GM12892 (cell line): ENCODE data around the gene RFX1.

Experiments used
- DNase-seq: peaks from one replicate; pipeline ENCODE4 v3.0.0; 2011; ENCODE audit not compliant: insufficient read length
- FAIRE-seq: peaks from 2 replicates; lab custom pipeline; 2011; peaks lifted over from hg19 to GRCh38; lab: Jason Lieb, UNC
- POLR2A ChIP-seq: IDR thresholded peaks from 2 replicates; pipeline ENCODE4 v1.6.1; 2011; ENCODE audit warnings: low read depth, low read length, control low read depth
- POLR2AphosphoS5 ChIP-seq: IDR thresholded peaks from 2 replicates; pipeline ENCODE4 v1.6.1; 2011; ENCODE audit warnings: low read depth, low read length, control low read depth
- TAF1 ChIP-seq: IDR thresholded peaks from 2 replicates; pipeline ENCODE4 v1.6.1; 2011; ENCODE audit warnings: low read depth, mild to moderate bottlenecking, control low read depth, low read length, borderline replicate concordance

RFX1 gene

GRCh38 chr19:13999085-13999484 lies 7.0 kb downstream of the RFX1 start:
- TF ChIP-seq TAF1 (no peak), POLR2A (no peak), POLR2AphosphoS5 (no peak)
- DNase-seq, result no peak
- no peak for FAIRE-seq

DNA sequence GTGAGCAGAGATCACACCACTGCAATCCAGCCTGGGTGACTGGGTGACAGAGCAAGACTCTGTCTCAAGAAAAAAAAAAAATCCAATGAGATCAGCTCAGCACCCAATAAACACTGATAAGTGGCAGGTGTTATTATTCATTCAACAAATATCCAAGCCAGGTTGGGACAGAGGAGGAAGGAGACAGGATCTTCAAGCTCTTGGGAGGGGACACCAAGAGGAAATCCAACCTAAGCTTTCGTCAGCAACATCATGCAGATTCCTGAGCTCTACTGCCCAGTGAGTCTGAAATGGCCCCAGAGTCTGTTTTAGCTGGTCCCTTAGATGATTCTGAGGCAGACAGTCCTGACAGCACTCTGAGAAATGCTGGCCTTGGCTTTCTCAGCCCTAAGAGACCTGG lies 7.7 kb downstream of the RFX1 start:
- no peak for TF ChIP-seq TAF1
- no peak for TF ChIP-seq POLR2AphosphoS5
- no peak for TF ChIP-seq POLR2A
- DNase-seq (no peak), FAIRE-seq (no peak)

DNA sequence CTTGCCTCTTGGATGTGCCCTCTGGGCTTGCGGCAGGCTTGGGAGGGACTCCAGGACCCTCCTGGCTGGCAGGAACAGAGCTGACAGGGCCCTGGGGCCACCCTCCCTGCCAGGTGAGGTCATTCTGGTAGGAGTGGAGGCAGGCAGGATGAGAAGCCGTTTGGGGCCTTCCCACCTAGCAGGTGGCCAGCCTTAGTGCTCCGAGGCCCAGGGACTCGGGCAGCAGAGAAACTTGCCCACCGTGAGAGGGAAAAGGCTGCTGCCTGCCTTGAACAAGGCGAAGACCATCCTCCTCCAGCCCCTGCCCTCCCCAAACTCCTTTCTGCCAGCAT lies 8.5 kb downstream of the RFX1 start:
- TF ChIP-seq TAF1 (no peak), POLR2AphosphoS5 (no peak), POLR2A (no peak)
- DNase-seq (no peak), FAIRE-seq (no peak)

DNA sequence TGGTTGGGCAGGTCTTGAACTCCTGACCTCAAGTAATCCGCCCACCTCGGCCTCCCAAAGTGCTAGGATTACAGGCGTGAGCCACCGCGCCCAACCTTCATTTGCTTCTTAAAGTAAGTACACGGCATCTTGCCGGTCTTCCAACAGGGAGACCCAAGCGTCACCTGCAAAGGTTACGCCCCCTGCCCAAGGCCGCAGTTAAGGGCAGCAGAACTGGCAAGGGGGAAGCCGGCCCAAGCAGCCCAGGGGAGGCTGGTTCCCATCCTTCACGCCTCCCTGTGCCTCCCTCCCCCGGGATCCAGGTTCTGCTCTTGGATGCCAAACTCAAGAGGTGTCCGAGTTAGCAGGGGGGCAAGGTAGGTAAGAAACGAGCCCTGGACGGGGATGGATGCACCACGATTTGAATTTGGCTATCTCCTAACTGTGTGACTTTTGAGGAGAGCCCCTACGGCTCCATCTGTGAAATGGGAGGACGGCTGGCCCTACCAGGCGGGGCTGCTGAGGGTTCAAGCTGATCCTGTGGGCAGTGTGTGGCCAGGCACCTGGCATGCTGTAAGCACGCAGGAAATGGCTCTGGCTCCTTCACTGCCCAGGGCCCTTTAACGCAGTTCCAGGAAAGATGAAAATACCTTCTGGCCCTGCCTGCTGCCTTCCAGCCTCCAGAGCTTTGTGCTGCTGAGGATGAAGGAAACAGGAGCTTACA lies 9.0 kb downstream of the RFX1 start:
- DNase-seq (no peak), FAIRE-seq (no peak)
- TF ChIP-seq POLR2AphosphoS5 (no peak), TAF1 (no peak), POLR2A (no peak)

DNA sequence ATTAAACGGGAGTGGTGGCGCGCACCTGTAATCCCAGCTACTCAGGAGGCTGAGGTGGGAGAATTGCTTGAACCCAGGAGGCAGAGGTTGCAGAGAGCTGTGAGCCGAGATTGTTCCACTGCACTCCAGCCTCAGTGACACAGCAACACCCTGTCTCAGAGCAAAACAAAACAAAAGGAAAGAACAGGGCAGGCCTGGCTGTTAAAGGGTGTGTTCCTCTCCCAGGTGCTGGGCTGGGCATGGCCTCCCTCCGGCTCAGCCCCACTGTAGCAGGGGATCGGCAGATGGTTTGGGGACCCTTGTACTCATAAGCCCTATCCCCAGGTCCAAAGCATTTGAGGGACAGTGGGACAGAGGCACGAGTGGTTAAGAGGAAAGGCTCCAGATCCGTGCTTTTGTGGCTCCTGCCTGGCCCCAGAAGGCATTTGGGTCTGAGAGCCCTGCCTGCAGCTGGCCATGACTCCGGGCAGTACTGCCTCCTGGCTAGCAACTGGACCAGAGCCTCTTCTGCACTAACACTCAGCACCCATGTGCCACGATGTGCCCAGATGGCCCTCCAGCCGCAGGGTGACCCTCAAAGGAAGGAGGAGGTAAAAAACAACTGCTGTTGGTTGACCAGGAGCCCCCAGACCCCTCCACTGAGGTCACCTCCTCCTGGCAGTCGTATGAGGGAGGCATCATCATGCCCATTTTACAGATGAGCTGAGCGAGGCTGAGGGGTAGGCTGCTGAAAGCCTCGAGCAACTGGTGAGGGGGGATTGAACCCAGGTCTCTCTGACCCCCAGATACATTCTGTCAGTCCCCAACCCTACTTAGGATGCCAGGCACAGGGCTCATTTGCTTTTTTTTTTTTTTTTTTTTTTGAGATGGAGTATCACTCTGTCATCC lies 10.0 kb downstream of the RFX1 start:
- FAIRE-seq, result no peak
- DNase-seq, result no peak
- TF ChIP-seq TAF1, result no peak
- no peak for TF ChIP-seq POLR2AphosphoS5

- no peak for FAIRE-seq
- DNase-seq, result no peak
Measured at GRCh38 chr19:13995017-13995728, 10.9 kb downstream of the RFX1 start.

DNA sequence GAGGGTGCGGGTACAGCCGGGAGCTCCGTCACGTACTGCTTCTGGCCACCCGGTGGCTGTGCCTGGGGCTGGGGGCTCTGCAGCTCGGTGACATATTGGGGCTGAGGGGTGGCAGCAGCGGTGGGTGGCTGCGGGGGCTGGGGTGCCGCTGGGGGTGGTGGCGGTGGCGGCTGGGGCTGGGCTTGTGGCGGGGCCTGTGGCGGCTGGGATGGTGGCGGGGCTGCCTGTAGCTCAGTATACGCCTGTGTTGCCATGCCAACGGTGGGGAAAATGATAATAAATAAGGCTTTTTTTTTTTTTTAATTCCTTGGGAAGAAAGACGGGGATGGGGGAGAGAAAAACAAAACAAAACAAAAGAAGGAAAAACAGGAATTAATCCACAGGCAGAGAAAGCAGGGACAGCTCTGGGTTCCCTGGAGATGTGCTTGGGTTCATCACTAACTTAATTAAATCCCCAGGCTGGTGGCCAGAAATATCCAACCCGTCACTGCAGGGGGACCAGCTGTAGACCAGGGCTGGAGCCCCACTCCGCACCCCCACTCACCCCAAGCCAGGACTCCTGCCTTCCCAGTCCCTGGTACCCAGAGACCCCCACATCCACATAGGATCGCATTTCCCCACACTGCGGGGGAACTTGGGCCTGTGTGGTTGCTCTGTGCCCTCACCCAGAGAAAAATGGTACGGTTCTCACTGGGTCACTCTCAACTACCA lies 12.4 kb downstream of the RFX1 start:
- FAIRE-seq, result no peak
- TF ChIP-seq TAF1 (no peak), POLR2AphosphoS5 (no peak), POLR2A (no peak)
- DNase-seq, result peak; percentile 17

More at GRCh38 chr19:13995017-13995728, 10.9 kb downstream of the RFX1 start:
- no peak for TF ChIP-seq POLR2A
- TF ChIP-seq TAF1, result no peak
- TF ChIP-seq POLR2AphosphoS5, result no peak

DNA sequence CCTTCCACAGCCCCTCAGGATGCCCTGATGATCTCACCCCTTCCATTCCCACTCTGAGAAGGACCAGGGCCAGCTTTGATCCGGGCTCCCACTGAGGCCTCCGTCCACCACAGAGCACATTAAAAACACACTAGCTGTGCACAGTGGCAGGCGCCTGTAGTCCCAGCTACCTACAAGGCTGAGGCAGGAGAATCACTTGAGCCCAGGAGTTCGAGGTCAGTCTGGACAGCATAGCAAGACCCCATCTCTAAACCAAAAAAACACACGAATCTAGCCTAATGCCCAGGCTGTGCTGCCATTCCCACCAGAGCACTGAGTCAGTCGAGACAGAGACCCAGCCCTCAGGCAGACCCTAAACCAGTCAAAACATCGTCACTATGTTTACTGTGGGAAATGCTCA lies 14.1 kb downstream of the RFX1 start:
- no peak for TF ChIP-seq POLR2A
- TF ChIP-seq TAF1, result no peak
- TF ChIP-seq POLR2AphosphoS5, result no peak
- FAIRE-seq (no peak), DNase-seq (peak; percentile 1)

DNA sequence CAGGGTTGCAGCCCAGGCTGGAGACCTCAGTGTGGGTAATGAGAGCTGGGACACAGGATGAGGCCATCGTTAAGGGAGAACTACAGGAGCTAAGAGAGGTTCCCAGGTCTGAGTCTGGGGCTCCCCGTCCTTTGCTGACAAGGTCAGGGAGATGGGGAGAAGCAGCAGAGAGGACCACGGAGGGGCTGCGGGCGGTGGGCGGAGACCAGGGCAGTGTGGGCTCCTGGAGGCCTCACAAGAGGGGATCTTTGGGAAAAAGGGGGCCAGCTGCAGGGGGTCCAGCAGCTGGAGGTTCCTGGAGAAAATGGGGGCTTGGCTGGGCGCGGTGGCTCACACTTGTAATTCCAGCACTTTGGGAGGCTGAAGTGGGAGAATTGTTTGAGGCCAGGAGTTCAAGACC lies 16.0 kb downstream of the RFX1 start:
- no peak for DNase-seq
- FAIRE-seq, result no peak
- no peak for TF ChIP-seq POLR2AphosphoS5
- TF ChIP-seq POLR2A, result no peak
- TF ChIP-seq TAF1, result no peak

DNA sequence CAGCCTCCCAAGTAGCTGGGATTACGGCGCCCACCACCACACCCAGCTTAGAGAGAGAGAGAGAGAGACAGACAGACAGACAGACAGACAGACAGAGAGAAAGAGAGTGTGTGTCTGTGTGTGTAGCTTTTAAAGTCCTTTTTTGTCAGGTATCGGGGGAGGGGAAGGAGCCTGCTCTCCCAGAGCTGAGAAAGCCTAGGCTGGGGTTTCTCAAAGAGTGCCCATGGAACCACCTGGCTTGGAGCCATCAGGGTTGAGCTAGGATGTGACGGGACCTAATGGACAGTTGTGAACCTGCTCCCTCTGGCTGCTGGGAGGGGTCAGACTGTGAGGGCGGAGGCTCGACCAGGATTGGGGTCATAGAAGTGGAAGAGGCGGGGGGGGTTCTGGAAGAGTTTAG lies 16.6 kb downstream of the RFX1 start:
- no peak for FAIRE-seq
- no peak for DNase-seq
- no peak for TF ChIP-seq TAF1
- TF ChIP-seq POLR2A, result no peak
- no peak for TF ChIP-seq POLR2AphosphoS5
